SK-N-SH (cell line): Measurements from ENCODE around the gene HCCS. TPM values are rescaled to one million over a fixed set of nuclear protein-coding genes. Genes with fewer than 3 reads are reported as not detected.

Source experiments
- CTCF ChIA-PET: fragments of 300-600, 350-600 bp; formaldehyde crosslinking; extraction: SDS; loops from one replicate; lab custom pipeline; 2021; lab: Yijun Ruan, JAX
- POLR2A ChIA-PET: fragments of 350-600 bp; sonication (Branson Sonifier 250); formaldehyde crosslinking; extraction: SDS; loops from one replicate; lab custom pipeline; 2020; ENCODE audit warnings: antibody characterized with exemption, inconsistent platforms; lab: Yijun Ruan, JAX
- DNase-seq: peaks from one replicate; pipeline ENCODE4 v3.0.0; 2012
- H2AFZ ChIP-seq: fragments of 200-600 bp; sonication (generic); 2 replicates; pipeline ENCODE4 v1.8.1; 2016; ENCODE audit warnings: antibody characterized with exemption, mild to moderate bottlenecking, low read depth
- H3F3A ChIP-seq: fragments of 200-600 bp; sonication (generic); replicated peaks from 2 replicates; pipeline ENCODE3; 2016; ENCODE audit warnings: antibody characterized with exemption, mild to moderate bottlenecking; ENCODE audit not compliant: insufficient read depth
- H3K27ac ChIP-seq, 2 experiments: fragments of 200-500 bp in 1 of 2; fragments of 200-600 bp in 1 of 2; sonication (Bioruptor generic) in 1 of 2; sonication (generic), shearing (Covaris generic) in 1 of 2; 2 replicates each; pipeline versions ENCODE4 v1.5.1 to v1.6.1; 2014 to 2016; ENCODE audit warnings: low read depth in 2 of 2, inconsistent platforms in 1 of 2, low read length in 1 of 2, mild to moderate bottlenecking in 1 of 2, mixed read lengths in 1 of 2
- H3K27me3 ChIP-seq: fragments of 200-600 bp; sonication (generic), shearing (Covaris generic); 2 replicates; pipeline ENCODE4 v1.6.1; 2016; ENCODE audit warnings: mixed run types; ENCODE audit not compliant: insufficient read depth
- H3K36me3 ChIP-seq, 2 experiments: fragments of 200-500 bp in 1 of 2; fragments of 200-600 bp in 1 of 2; sonication (Bioruptor generic) in 1 of 2; sonication (generic) in 1 of 2; replicated peaks in 1 of 2; 2 replicates each; pipeline versions ENCODE3 to v1.5.1; 2014 to 2016; ENCODE audit warnings: low read length in 1 of 2, mild to moderate bottlenecking in 1 of 2; ENCODE audit not compliant: insufficient read depth in 2 of 2, control insufficient read depth in 1 of 2
- H3K4me1 ChIP-seq, 2 experiments: fragments of 200-500 bp in 1 of 2; fragments of 200-600 bp in 1 of 2; sonication (Bioruptor generic) in 1 of 2; sonication (generic), shearing (Covaris generic) in 1 of 2; 2 replicates each; pipeline versions ENCODE4 v1.5.1 to v1.6.1; 2014 to 2016; ENCODE audit warnings: low read depth in 1 of 2, low read length in 1 of 2, mixed run types in 1 of 2; ENCODE audit not compliant: insufficient read depth in 2 of 2, control insufficient read depth in 1 of 2
- H3K4me2 ChIP-seq: fragments of 200-600 bp; sonication (generic), shearing (Covaris generic); 2 replicates; pipeline ENCODE4 v1.6.1; 2017; ENCODE audit warnings: mixed run types
- H3K4me3 ChIP-seq, 2 experiments: fragments of 200-500 bp in 1 of 2; fragments of 200-600 bp in 1 of 2; sonication (Bioruptor generic) in 1 of 2; sonication (generic), shearing (Covaris generic) in 1 of 2; 2 replicates each; pipeline versions ENCODE4 v1.5.1 to v1.8.1; 2014 to 2016; ENCODE audit warnings: low read depth in 2 of 2, inconsistent platforms in 1 of 2, low read length in 1 of 2, mild to moderate bottlenecking in 1 of 2, mixed read lengths in 1 of 2, moderate library complexity in 1 of 2
- H3K79me2 ChIP-seq: fragments of 200-600 bp; sonication (generic); 2 replicates; pipeline ENCODE4 v1.8.1; 2017; ENCODE audit warnings: mild to moderate bottlenecking; ENCODE audit not compliant: insufficient read depth
- H3K9ac ChIP-seq: fragments of 200-600 bp; sonication (generic); 2 replicates; pipeline ENCODE4 v1.6.1; 2017; ENCODE audit warnings: mixed run types
- H3K9me2 ChIP-seq: fragments of 200-600 bp; sonication (generic); 2 replicates; pipeline ENCODE4 v1.6.1; 2017; ENCODE audit warnings: mixed run types
- H3K9me3 ChIP-seq: fragments of 200-600 bp; sonication (generic); 2 replicates; pipeline ENCODE4 v1.6.1; 2017; ENCODE audit warnings: mixed run types, mild to moderate bottlenecking, moderate library complexity
- H4K20me1 ChIP-seq: fragments of 200-600 bp; sonication (generic); 2 replicates; pipeline ENCODE4 v1.6.1; 2017; ENCODE audit warnings: mild to moderate bottlenecking, mixed run types; ENCODE audit not compliant: insufficient read depth
- CHD2 ChIP-seq: fragments of 150-350 bp; IDR thresholded peaks from 2 replicates; pipeline ENCODE4 v1.6.1; 2018; ENCODE audit warnings: low read length; ENCODE audit not compliant: partially characterized antibody
- ELF1 ChIP-seq: IDR thresholded peaks from 2 replicates; pipeline ENCODE4 v1.4.0; 2012
- FOSL2 ChIP-seq: IDR thresholded peaks from 2 replicates; pipeline ENCODE4 v1.4.0; 2012; ENCODE audit warnings: low read depth, mild to moderate bottlenecking, moderate library complexity, borderline replicate concordance
- FOXM1 ChIP-seq: IDR thresholded peaks from 2 replicates; pipeline ENCODE4 v1.4.0; 2012; ENCODE audit warnings: low read depth, mild to moderate bottlenecking
- GABPA ChIP-seq: IDR thresholded peaks from 2 replicates; pipeline ENCODE4 v1.4.0; 2012; ENCODE audit warnings: low read depth, mild to moderate bottlenecking
- GATA2 ChIP-seq: sonication (generic); formaldehyde crosslinking; IDR thresholded peaks from 2 replicates; pipeline ENCODE4 v1.5.0; 2020; ENCODE audit warnings: mild to moderate bottlenecking, missing genetic modification reagents
- JUND ChIP-seq: IDR thresholded peaks from 2 replicates; pipeline ENCODE4 v1.4.0; 2012
- MAX ChIP-seq: IDR thresholded peaks from 2 replicates; pipeline ENCODE4 v1.4.0; 2012; ENCODE audit warnings: low read depth
- MEF2A ChIP-seq: IDR thresholded peaks from 2 replicates; pipeline ENCODE4 v1.4.0; 2012; ENCODE audit warnings: low read depth, borderline replicate concordance
- MXI1 ChIP-seq: IDR thresholded peaks from 2 replicates; pipeline ENCODE4 v1.6.1; 2012; ENCODE audit warnings: mild to moderate bottlenecking, low read depth, low read length, improper control_type of control experiment
- NRF1 ChIP-seq: IDR thresholded peaks from 2 replicates; pipeline ENCODE4 v1.6.1; 2012; ENCODE audit warnings: low read depth, mild to moderate bottlenecking, low read length
- PBX3 ChIP-seq: IDR thresholded peaks from 2 replicates; pipeline ENCODE4; 2012
- RAD21 ChIP-seq: IDR thresholded peaks from 2 replicates; pipeline ENCODE4 v1.6.1; 2012; ENCODE audit warnings: mild to moderate bottlenecking, low read length
- RCOR1 ChIP-seq: fragments of 150-350 bp; IDR thresholded peaks from 2 replicates; pipeline ENCODE4 v1.6.1; 2017; ENCODE audit warnings: antibody characterized with exemption, low read length
- RXRA ChIP-seq: IDR thresholded peaks from 2 replicates; pipeline ENCODE4 v1.4.0; 2012; ENCODE audit warnings: low read depth, mild to moderate bottlenecking, borderline replicate concordance
- TAF1 ChIP-seq: IDR thresholded peaks from 2 replicates; pipeline ENCODE4 v1.6.1; 2012; ENCODE audit warnings: low read depth, mild to moderate bottlenecking, low read length, moderate library complexity, borderline replicate concordance
- TCF12 ChIP-seq: IDR thresholded peaks from 2 replicates; pipeline ENCODE4 v1.4.0; 2012
- YY1 ChIP-seq: IDR thresholded peaks from 2 replicates; pipeline ENCODE4 v1.4.0; 2012; ENCODE audit warnings: low read depth, mild to moderate bottlenecking
- WGBS: methylation state at CpG from one replicate; pipeline ENCODE4 v1.1.6; 2017; ENCODE audit warnings: low lambda C conversion rate; 5-methylcytosine and 5-hydroxymethylcytosine counted together
- polyA plus RNA-seq, 3 experiments: library from polyadenylated mRNA; depleted of rRNA; stranded (reverse); fragments of >200 nt; gene quantifications; 2 replicates each; pipeline ENCODE4 v1.2.3, GENCODE V29; 2012
- TF ChIP-seq, protein P1 (sequence below): IDR thresholded peaks from 2 replicates; pipeline ENCODE4 v1.4.0; 2012; ENCODE audit warnings: low read depth, borderline replicate concordance
- TF ChIP-seq, protein P2 (sequence below): fragments of 150-350 bp; IDR thresholded peaks from 2 replicates; pipeline ENCODE4 v1.6.1; 2017; ENCODE audit warnings: antibody characterized with exemption, low read length, low read depth, borderline replicate concordance

The HCCS gene
- polyA plus RNA-seq, 1 of the 3 experiments (the other 2 are of a cell fraction) = 33.7 TPM

GRCh38 chrX:11143931-11144678 lies 33.0 kb downstream of the HCCS start (continued):
- TF ChIP-seq GABPA (no peak), NRF1 (no peak), MXI1 (no peak)
- TF ChIP-seq, all 33 proteins: peak for 4

DNA sequence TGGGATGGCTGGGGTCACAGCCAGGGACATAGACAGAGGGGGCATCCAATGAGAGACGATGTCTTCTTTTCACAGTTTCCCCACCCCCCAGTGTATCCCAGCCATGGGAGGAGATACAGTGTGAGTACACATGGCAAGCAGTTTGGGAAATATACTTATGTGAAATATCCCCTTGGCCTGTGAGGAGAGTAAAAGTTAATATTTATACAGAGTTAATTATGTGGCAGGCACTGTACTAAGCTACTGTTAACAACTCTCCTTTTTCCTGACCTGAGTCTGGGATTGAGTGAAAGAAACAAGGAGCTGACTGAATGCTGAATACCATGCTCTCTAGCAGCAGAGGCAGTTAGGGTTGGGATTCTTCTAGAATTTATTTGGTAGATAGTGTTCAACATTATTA lies 35.3 kb downstream of the HCCS start:
- Histone ChIP-seq H3K4me1 (no peaks in the 10 kb centered on the region; a peak in 1 of 4 replicates), H3K9me3 (no peaks in the 10 kb centered on the region), H3K9me2 (no peaks in the 10 kb centered on the region), H3K9ac (no peak overlapping the region), H3F3A (no peaks in the 10 kb centered on the region), H3K4me3 (no peak overlapping the region), H2AFZ (no peak overlapping the region), H3K4me2 (no peak overlapping the region), H3K27me3 (no peaks in the 10 kb centered on the region; the same call in 1 of the 2 replicates), H3K27ac (no peak overlapping the region), H4K20me1 (no peaks in the 10 kb centered on the region), H3K36me3 (no peaks in the 10 kb centered on the region), H3K79me2 (no peaks in the 10 kb centered on the region)
- ChIA-PET POLR2A (no interaction called here), CTCF (interaction anchor here (1.6 kb wide), 2 partner anchors 10 to 956 kb away, joined by 4 read pairs; no protein-coding TSS in a partner anchor)
- no peak for DNase-seq
- 11% methylated on average over 1 of the region's 1 CpG for WGBS
- TF ChIP-seq JUND (no peak), FOXM1 (no peak), ELF1 (no peak), TAF1 (no peak), RCOR1 (no peak), FOSL2 (no peak), MAX (no peak), PBX3 (no peak), GATA2 (CRISPR knock-in tag) (no peak), YY1 (no peak), MEF2A (no peak), RAD21 (no peak), RXRA (no peak), TCF12 (no peak), MXI1 (no peak), CHD2 (no peak)
- TF ChIP-seq, protein P1, sequence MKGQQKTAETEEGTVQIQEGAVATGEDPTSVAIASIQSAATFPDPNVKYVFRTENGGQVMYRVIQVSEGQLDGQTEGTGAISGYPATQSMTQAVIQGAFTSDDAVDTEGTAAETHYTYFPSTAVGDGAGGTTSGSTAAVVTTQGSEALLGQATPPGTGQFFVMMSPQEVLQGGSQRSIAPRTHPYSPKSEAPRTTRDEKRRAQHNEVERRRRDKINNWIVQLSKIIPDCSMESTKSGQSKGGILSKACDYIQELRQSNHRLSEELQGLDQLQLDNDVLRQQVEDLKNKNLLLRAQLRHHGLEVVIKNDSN = no peak
- TF ChIP-seq, protein P2, sequence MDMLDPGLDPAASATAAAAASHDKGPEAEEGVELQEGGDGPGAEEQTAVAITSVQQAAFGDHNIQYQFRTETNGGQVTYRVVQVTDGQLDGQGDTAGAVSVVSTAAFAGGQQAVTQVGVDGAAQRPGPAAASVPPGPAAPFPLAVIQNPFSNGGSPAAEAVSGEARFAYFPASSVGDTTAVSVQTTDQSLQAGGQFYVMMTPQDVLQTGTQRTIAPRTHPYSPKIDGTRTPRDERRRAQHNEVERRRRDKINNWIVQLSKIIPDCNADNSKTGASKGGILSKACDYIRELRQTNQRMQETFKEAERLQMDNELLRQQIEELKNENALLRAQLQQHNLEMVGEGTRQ = no peak
- TF ChIP-seq, all 33 proteins: peak for 0
